Measurements from ENCODE around the gene CCDC91. TPM values are rescaled to one million over a fixed set of nuclear protein-coding genes. Genes with fewer than 3 reads are reported as not detected.

CCDC91 gene
- total RNA-seq, 1 experiment from 2014 or later: 15.7 TPM

- no peak; the same call in 1 of the 2 replicates for ATAC-seq
- H3K9me3 Mint-ChIP-seq: peaks cover 39% of the 10 kb centered on the region
- H3K4me1 Mint-ChIP-seq: peaks cover 24% of the 10 kb centered on the region
- H3K4me3 Mint-ChIP-seq: peak overlapping the region; percentile 89
- TF ChIP-seq AR (CRISPR knock-in tag; IDR thresholded peaks at IDR 0.05) (no peak), HMGXB4 (CRISPR knock-in tag; IDR thresholded peaks at IDR 0.05) (no peak), FOXP4 (CRISPR knock-in tag; IDR thresholded peaks at IDR 0.05) (no peak), OVOL2 (CRISPR knock-in tag; IDR thresholded peaks at IDR 0.05; ENCODE audit: borderline replicate concordance) (no peak), PREB (CRISPR knock-in tag; IDR thresholded peaks at IDR 0.05; ENCODE audit: borderline replicate concordance) (no peak), E2F5 (CRISPR knock-in tag; IDR thresholded peaks at IDR 0.05) (no peak)
- no peak for DNase-seq (ENCODE audit: low spot score)
- ChIA-PET POLR2A (no interaction called here), CTCF (no interaction called here)
- peak overlapping the region; percentile 37 for H3K27ac Mint-ChIP-seq
- H3K27me3 Mint-ChIP-seq (ENCODE audit: low read depth): no peaks in the 10 kb centered on the region; the same call in 1 of the 2 replicates
- H3K36me3 Mint-ChIP-seq: peaks cover 22% of the 10 kb centered on the region
Measured at GRCh38 chr12:28191051-28192048, 1.1 kb downstream of the CCDC91 start.

- ChIA-PET CTCF (no interaction called here), POLR2A (no interaction called here)
- Mint-ChIP-seq H3K4me3 (peak overlapping the region; percentile 89; the same call in 1 of the 2 replicates), H3K36me3 (peaks cover 22% of the 10 kb centered on the region), H3K9me3 (peaks cover 36% of the 10 kb centered on the region), H3K27me3 (ENCODE audit: low read depth) (no peaks in the 10 kb centered on the region; the same call in 1 of the 2 replicates), H3K4me1 (peaks cover 20% of the 10 kb centered on the region), H3K27ac (no peak overlapping the region)
- DNase-seq (ENCODE audit: low spot score): no peak
- TF ChIP-seq PRRX2 (CRISPR knock-in tag; IDR thresholded peaks at IDR 0.05): no peak
- no peak for TF ChIP-seq RELA (CRISPR knock-in tag; IDR thresholded peaks at IDR 0.05; ENCODE audit: borderline replicate concordance)
- TF ChIP-seq FOXP4 (CRISPR knock-in tag; IDR thresholded peaks at IDR 0.05): no peak
- no peak for TF ChIP-seq CBFB (CRISPR knock-in tag; IDR thresholded peaks at IDR 0.05; ENCODE audit: low read depth)
- TF ChIP-seq MYBL2 (CRISPR knock-in tag; IDR thresholded peaks at IDR 0.05): no peak
- TF ChIP-seq ZNF232 (CRISPR knock-in tag; IDR thresholded peaks at IDR 0.05): no peak
- no peak for TF ChIP-seq OVOL2 (CRISPR knock-in tag; IDR thresholded peaks at IDR 0.05; ENCODE audit: borderline replicate concordance)
- TF ChIP-seq USF2 (CRISPR knock-in tag; IDR thresholded peaks at IDR 0.05): no peak
- no peak for TF ChIP-seq NFYB (CRISPR knock-in tag; conservative IDR thresholded peaks at IDR 0.05; ENCODE audit: low read depth)
- no peak for TF ChIP-seq ATF1 (CRISPR knock-in tag; IDR thresholded peaks at IDR 0.05)
- no peak for TF ChIP-seq EMX1 (CRISPR knock-in tag; IDR thresholded peaks at IDR 0.05)
- no peak for TF ChIP-seq E2F1 (CRISPR knock-in tag; IDR thresholded peaks at IDR 0.05)
- no peak for TF ChIP-seq USF1 (CRISPR knock-in tag; IDR thresholded peaks at IDR 0.05)
- TF ChIP-seq GTF2I (CRISPR knock-in tag; conservative IDR thresholded peaks at IDR 0.05): no peak
- no peak for TF ChIP-seq ETV6 (CRISPR knock-in tag; IDR thresholded peaks at IDR 0.05)
- no peak for ATAC-seq
Measured at GRCh38 chr12:28192125-28192524, 1.9 kb downstream of the CCDC91 start.
